ELF-1 (cell line): ENCODE measurements around the gene ASCC1.
"Not testable (repeated sequence)": the region's sequence is repeated elsewhere in the genome, so short reads cannot be mapped to it uniquely, and the experiment has no call there.

Source experiments
- DNase-seq: peaks from one replicate; pipeline ENCODE4 v3.0.0-alpha.2; 2016; ENCODE audit warnings: low read depth, low spot score

ASCC1 gene

GRCh38 chr10:72171175-72171630, 44.9 kb downstream of the ASCC1 start:
- peak; percentile 78 for DNase-seq

DNA sequence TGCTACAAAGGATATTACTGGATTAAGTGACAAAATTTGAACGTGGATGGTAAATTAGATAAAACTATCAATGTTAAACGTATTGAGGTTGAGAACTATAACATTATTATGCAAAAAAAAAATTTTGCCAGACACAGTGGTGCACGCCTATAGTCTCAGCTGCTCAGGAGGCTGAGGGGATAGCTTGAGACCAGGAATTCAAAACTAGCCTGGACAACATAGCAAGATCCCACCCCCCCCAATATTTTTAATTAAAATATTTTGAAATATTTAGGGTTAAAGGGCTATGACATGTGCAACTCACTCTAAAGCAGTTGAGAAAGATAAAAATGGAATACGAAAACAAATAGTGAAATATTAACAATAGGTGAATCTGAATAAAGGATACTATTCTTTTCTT, 45.3 kb downstream of the ASCC1 start:
- no peak for DNase-seq

- DNase-seq: no peak
These were observed 45.8 kb downstream of the ASCC1 start for GRCh38 chr10:72170263-72170662.

DNA sequence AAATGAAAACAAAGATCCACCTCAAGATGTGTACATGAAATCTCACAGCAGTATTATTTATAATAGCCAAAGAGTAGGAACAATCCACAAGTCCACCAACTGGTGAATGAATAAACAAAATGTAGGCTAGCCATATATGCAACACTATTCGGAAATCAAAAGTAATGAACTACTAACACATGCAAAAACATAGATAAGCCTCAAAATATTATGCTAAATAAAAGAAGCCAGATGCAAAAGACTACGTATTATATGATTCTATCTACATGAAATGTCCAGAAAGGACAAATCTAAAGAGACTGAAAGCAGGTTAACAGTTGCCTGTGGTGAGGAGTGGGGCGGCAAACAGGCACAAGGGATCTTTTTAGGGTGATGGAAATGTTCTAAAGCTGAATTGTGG, 49.0 kb downstream of the ASCC1 start:
- DNase-seq: no peak

DNA sequence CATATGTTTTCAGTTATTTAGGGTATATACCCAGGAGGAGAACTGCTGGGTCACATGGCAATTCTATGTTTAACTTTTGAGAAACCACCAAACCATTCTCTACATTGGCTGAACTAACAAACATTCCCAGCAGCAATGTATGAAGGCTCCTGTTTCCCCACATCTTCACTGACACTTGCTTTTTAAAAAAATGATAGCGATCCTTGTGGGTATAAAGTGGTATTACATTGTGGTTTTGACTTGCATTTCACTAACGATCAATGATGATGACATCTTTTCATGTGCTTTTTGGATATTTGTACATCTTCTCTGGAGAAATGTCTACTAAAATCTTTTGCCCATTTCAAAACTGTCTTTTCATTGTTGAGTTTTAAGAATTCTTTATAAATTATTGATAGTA, 51.5 kb downstream of the ASCC1 start:
- DNase-seq: no peak

DNA sequence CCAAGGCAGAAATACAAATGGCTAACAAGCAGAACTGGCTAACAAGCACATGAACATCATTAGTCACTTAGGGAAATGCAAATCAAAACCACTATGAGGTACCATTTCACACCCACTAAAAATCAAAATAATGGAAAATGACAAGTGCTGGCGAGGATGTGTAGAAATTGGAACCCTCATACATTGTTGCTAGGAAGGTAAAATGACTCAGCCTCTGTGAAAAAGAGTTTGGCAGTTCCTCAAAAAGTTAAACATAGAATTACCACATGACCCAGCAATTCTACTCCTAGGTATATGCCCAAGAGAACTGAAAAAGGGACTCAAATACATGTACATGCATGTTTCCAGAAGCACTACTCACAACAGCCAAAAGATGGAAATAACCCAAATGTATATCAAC, 53.1 kb downstream of the ASCC1 start:
- no peak for DNase-seq

GRCh38 chr10:72158176-72158575, 57.9 kb downstream of the ASCC1 start:
- no peak for DNase-seq

GRCh38 chr10:72156223-72156622, 59.9 kb downstream of the ASCC1 start:
- no peak for DNase-seq

DNA sequence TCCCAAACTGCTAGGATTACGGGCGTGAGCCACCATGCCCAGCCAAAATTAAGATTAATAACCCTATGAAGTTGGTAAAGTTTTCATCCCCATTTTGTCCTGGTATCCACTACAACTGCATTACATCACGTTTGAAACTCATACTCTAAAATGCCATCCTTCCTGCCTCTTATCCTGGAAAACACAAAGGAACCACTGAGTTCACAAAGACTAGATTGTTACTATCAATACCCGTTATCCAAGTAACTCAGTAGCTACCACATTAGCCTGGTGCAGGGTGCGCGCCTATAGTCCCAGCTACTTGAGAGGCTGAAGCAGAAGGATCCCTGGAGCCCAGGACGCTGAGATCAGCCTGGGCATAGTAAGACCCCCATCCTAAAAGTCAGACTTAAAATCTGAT, 63.8 kb downstream of the ASCC1 start:
- DNase-seq: no peak

- not testable (repeated sequence) for DNase-seq
These were observed 65.2 kb downstream of the ASCC1 start for GRCh38 chr10:72150746-72151478.

DNA sequence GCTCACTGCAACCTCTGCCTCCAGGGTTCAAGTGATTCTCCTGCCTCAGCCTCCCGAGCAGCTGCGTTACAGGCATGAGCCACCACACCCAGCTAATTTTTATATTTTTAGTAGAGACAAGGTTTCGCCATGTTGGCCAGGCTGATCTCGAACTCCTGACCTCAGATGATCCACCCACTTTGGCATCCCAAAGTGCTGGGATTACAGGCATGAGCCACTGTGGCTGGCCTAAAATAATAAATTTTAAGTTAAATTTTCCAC, 68.8 kb downstream of the ASCC1 start:
- DNase-seq: not testable (repeated sequence)

DNA sequence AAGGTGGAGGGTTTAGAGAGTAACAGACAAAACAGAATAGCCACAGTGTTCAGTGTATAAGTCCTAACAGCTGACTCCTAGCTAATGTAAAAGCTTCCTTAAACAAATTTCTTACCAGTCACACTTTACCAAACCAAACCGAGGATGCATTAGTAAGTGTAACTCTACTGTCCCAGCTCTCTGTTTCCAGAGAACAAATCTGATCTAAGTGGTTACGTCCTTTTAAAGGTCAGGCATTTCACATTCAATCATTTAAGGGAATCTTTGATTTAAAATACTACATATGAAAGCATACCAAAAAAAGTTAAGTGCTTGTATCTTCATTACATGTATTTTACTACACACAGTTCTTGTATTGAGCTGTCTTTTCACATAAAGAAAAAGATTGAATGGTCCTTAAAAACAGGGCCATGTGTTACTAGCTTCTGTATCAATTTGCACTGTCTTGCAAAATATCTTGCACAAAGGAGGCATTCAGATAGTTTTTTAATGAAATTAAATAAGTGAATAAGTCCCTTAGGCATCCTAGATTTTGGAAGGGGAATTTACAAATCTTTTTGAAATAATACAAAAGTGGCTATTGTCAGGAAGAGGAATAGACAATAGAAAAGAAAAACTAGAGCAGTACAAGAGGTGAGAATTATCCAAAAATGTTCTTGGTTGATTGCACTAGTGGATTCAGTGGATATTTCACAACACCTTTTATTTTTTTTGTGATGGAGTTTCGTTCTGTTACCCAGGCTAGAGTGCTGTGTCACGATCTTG, 69.3 kb downstream of the ASCC1 start:
- DNase-seq: no peak

DNA sequence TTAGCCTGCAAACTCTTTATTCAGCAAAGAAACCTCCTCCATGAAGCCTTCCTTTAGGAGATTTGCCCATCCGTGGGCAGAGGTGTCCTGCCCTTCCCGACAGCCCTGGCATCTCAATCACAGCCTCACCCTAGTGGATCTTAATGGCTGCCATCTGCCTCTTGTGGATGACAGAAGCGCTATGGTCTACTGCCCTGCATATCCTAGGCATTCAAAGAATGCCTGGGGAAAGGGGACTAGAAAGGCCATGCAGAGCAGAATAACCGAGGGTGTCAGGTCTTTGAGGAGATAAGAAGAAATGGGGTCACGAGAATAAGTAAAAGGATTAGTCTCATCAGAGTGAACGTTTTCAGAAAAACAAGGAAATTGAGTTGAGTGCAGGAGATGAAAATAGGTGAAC, 70.0 kb downstream of the ASCC1 start:
- peak; percentile 36 for DNase-seq

DNA sequence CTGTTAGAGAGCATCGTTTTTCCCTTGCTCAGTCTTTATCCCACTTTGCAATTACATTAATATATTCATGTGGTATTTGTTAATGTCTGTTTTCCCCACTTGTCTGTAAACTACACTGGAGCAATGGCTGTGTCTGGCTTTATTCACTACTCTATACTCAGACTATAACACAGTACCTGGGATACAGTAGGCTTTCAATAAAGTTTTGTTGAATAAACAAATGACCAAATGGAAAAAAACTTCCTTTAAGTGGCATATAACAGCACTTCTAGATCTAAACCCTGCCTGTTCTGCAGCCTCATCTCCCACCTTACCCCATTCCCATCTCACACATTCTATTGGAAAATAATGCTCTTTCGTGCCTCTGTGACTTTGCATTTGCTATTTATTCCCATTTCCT, 70.4 kb downstream of the ASCC1 start:
- DNase-seq: no peak

GRCh38 chr10:72140850-72141249, 75.2 kb downstream of the ASCC1 start:
- no peak for DNase-seq

GRCh38 chr10:72140174-72140573, 75.9 kb downstream of the ASCC1 start:
- DNase-seq: no peak

DNA sequence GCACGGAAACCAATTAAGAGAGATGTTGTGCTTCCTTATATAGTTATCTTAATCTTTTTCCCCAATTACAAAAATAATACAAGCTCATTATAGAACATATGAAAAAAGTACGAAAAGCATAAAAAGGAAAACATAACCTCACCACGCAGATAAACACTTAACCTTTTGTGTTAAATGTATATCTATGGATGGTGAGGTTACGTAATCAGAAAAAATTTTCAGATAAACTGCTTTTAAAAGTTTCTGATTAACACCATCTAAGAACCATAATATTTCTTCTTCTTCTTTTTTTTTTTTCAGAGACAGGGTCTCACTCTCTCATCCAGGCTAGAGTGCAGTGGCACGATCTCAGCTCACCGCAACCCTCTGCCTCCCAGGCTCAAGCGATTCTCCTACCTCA, 78.5 kb downstream of the ASCC1 start:
- no peak for DNase-seq

- DNase-seq: not testable (repeated sequence)
These were observed 79.9 kb downstream of the ASCC1 start for GRCh38 chr10:72136225-72136624.

DNA sequence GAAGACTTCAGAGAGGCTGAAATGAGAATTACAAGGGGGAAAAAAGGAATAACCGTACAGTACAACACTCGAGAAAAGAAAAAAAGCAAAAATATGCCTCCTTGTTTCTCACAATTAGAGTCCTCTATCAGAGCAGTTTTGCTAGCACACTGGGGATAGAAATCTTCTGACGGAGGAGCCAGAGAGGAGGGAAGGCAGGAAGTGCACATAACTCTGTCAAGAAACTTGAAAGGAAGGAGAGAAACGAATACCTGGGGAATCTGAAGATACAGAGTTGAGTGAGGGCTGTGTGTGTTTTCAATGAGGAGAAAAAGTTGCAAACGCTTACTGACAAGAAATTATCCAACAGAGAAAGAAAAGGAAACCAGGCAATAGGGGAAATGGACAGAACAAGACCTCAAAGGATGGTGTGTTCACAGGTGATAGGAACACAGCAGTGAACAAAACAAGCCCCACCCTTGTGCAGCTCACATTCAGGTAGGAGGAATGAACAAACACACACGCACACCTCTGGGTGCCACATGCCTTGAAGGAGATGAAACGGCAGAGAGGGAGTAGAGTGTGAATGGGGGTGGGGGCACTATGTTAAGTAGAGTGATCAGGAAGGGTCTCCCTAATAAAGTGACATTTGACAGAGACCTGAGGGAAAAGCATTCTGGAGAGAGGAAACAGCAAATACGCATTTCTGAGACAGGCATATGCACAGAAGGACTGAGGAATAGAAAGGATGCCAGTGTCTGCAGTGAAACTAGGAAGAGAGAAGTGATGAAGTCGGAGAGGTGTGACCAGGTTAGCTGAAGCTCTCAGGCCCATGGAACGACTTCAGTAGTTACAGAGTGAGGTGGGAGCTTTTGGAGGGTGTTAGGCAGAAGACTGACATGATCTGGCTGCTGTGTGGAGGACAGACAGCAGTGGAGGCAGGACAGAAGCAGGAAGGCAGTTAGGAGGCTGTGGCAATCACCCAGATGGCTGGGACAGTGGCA, 81.0 kb downstream of the ASCC1 start:
- DNase-seq: no peak

- no peak for DNase-seq
These were observed 82.6 kb downstream of the ASCC1 start for GRCh38 chr10:72133517-72133916.

GRCh38 chr10:72132854-72133253, 83.2 kb downstream of the ASCC1 start:
- DNase-seq: no peak

DNA sequence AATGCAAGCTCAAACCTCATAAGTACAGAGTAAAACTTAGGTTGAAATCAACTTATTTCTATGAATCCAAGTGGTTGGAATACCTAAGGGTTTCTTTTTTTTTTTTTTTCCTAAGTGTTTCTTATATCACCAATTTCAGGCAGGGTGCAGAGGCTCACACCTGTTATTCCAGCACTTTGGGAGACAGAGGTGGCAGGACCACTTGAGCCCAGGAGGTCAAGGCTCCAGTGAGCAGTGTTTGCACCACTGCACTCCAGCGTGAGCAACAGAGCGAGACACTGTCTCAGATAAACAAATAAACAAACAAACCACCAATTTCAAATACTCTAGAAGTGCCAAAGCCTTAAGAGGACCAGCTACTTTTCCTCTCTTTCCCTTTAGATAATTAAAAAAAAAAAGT, 88.5 kb downstream of the ASCC1 start:
- DNase-seq: no peak
